ENCODE measurements around the gene SGIP1.

DNA sequence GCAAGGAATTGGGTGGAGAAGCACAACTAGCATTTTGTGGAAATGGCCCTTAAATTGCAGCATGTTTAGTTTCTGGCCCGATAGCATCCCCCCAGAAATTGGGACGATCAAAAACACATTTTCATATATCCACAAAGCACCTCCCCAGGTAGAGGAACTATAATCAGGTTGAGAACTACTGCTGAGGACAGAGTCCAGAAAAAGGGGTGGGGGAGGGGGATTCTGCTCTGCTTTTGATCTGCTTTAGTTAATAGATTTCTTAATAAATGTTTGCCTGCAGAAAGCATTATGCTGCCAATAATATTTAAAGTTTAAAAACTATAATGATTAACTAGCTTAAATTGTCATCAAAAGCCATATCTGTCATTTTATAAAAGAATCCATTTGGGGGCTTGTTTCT is 203.9 kb downstream of the SGIP1 start:
- no peak for TF ChIP-seq GATA3 (IDR thresholded peaks at IDR 0.05; ENCODE audit: low read depth, low read length)
- TF ChIP-seq GATA2 (IDR thresholded peaks at IDR 0.05; ENCODE audit: low read depth, low read length) = no peak

Measured in SH-SY5Y (cell line).